ENCODE measurements around the gene DCN. TPM values are rescaled to one million over a fixed set of nuclear protein-coding genes. Genes with fewer than 3 reads are reported as not detected.

The DCN gene
- total RNA-seq, 1 experiment from 2014 or later, result 2.0 TPM

DNA sequence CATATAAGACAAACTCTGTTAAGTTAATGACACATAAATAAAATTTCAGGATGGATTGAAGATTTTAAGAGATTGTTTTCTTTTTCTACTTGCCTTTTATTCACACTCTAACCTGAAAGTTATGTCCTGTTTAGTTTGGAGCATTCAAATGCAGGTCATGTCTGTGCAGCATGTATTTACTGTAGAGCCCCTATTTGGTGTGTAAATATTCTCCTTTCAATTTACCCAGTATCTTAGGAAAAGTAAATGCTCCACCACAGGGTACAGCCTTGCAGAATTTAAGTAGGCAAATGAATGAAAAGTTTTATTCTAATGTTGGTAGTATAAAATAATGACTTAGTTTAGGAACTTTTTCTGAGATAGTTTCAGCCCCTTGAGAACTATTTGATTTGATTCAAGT lies 6.2 kb upstream of the DCN start:
- Mint-ChIP-seq H3K27me3 (ENCODE audit: low read depth) (no peaks in the 10 kb centered on the region; the same call in 1 of the 2 replicates), H3K4me3 (no peak overlapping the region), H3K9me3 (peaks cover 15% of the 10 kb centered on the region), H3K4me1 (peaks cover 2% of the 10 kb centered on the region), H3K27ac (no peak overlapping the region), H3K36me3 (no peaks in the 10 kb centered on the region)
- DNase-seq (ENCODE audit: low spot score) (no peak), ATAC-seq (no peak)
- no peak for TF ChIP-seq ESRRA (CRISPR knock-in tag; IDR thresholded peaks at IDR 0.05; ENCODE audit: borderline replicate concordance)
- no peak for TF ChIP-seq TCF7 (CRISPR knock-in tag; IDR thresholded peaks at IDR 0.05; ENCODE audit: low read depth)
- TF ChIP-seq ERG (CRISPR knock-in tag; IDR thresholded peaks at IDR 0.05), result no peak
- TF ChIP-seq, protein P1, sequence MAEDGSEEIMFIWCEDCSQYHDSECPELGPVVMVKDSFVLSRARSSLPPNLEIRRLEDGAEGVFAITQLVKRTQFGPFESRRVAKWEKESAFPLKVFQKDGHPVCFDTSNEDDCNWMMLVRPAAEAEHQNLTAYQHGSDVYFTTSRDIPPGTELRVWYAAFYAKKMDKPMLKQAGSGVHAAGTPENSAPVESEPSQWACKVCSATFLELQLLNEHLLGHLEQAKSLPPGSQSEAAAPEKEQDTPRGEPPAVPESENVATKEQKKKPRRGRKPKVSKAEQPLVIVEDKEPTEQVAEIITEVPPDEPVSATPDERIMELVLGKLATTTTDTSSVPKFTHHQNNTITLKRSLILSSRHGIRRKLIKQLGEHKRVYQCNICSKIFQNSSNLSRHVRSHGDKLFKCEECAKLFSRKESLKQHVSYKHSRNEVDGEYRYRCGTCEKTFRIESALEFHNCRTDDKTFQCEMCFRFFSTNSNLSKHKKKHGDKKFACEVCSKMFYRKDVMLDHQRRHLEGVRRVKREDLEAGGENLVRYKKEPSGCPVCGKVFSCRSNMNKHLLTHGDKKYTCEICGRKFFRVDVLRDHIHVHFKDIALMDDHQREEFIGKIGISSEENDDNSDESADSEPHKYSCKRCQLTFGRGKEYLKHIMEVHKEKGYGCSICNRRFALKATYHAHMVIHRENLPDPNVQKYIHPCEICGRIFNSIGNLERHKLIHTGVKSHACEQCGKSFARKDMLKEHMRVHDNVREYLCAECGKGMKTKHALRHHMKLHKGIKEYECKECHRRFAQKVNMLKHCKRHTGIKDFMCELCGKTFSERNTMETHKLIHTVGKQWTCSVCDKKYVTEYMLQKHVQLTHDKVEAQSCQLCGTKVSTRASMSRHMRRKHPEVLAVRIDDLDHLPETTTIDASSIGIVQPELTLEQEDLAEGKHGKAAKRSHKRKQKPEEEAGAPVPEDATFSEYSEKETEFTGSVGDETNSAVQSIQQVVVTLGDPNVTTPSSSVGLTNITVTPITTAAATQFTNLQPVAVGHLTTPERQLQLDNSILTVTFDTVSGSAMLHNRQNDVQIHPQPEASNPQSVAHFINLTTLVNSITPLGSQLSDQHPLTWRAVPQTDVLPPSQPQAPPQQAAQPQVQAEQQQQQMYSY (CRISPR knock-in tag; IDR thresholded peaks at IDR 0.05), result no peak
- CTCF ChIA-PET, result no interaction called here
- POLR2A ChIA-PET, result no interaction called here

DNA sequence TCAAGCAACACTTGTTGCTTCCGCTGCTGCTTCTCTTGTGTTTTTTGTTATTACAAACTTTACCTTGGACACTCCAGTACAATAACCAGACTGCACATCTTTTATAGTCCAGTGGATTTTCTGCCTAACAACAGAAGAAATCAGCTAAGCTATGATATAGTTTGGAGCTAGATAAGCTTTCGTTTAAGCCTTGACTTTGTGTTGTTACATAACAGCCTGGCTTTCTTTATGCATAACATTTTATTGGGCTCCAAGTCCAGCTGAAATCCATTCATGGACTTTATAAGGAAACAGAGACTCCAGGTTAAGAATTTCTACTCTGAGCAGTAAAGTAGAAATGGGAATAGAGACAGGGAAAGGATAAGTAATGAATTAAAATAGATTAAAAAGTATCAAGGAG lies 3.5 kb upstream of the DCN start:
- DNase-seq (ENCODE audit: low spot score) (no peak), ATAC-seq (no peak)
- Mint-ChIP-seq H3K4me3 (no peak overlapping the region), H3K9me3 (no peaks in the 10 kb centered on the region), H3K36me3 (no peaks in the 10 kb centered on the region), H3K27ac (no peak overlapping the region), H3K4me1 (peaks cover 16% of the 10 kb centered on the region), H3K27me3 (ENCODE audit: low read depth) (no peaks in the 10 kb centered on the region)
- ChIA-PET POLR2A (no interaction called here), CTCF (no interaction called here)
- TF ChIP-seq NR3C1 (CRISPR knock-in tag; conservative IDR thresholded peaks at IDR 0.05; ENCODE audit: low read depth) (no peak), ZMAT4 (CRISPR knock-in tag; IDR thresholded peaks at IDR 0.05) (no peak), SOX15 (CRISPR knock-in tag; IDR thresholded peaks at IDR 0.05) (no peak), ZNF396 (CRISPR knock-in tag; IDR thresholded peaks at IDR 0.05; ENCODE audit: borderline replicate concordance) (no peak), ELF4 (CRISPR knock-in tag; IDR thresholded peaks at IDR 0.05; ENCODE audit: low read depth) (no peak), HMGXB4 (CRISPR knock-in tag; IDR thresholded peaks at IDR 0.05) (no peak), JAZF1 (CRISPR knock-in tag; IDR thresholded peaks at IDR 0.05) (no peak), NFYB (CRISPR knock-in tag; conservative IDR thresholded peaks at IDR 0.05; ENCODE audit: low read depth) (no peak), JUN (CRISPR knock-in tag; IDR thresholded peaks at IDR 0.05) (no peak), ESRRA (CRISPR knock-in tag; IDR thresholded peaks at IDR 0.05; ENCODE audit: borderline replicate concordance) (no peak), GTF2I (CRISPR knock-in tag; conservative IDR thresholded peaks at IDR 0.05) (no peak), ZNF317 (CRISPR knock-in tag; IDR thresholded peaks at IDR 0.05; ENCODE audit: borderline replicate concordance, low read depth) (no peak), PRRX2 (CRISPR knock-in tag; IDR thresholded peaks at IDR 0.05) (no peak), SMAD4 (CRISPR knock-in tag; IDR thresholded peaks at IDR 0.05) (no peak), FOXK1 (CRISPR knock-in tag; IDR thresholded peaks at IDR 0.05) (no peak)
- TF ChIP-seq, protein P2, sequence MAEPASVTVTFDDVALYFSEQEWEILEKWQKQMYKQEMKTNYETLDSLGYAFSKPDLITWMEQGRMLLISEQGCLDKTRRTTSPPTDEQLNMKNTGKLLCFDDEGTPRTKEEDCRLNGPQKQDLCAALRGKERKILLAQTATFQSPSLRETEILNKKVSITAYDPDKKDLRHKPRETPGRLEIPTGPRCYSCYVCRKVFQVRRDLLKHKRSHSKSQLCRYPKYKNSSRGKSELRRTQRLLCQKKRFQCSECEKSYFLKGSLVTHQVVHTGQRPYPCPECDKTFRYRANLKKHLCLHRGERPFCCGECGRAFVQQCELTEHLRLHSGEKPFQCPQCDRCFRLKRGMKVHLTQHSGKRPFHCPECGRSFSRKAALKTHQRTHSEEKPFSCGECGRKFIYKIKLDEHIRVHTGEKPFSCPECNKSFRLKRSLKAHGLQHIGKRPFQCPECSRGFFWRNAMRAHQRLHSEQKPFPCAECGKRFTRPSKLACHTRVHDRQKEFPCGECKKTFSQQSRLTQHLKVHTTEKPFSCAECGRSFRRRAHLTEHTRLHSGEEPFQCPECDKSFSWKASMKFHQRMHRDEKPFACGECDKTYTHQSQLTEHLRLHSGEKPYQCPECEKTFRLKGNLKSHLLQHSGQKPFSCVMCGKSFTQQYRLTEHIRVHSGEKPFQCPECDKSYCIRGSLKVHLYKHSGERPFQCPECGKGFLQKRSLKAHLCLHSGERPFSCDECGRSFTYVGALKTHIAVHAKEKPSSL (CRISPR knock-in tag; conservative IDR thresholded peaks at IDR 0.05), result no peak

Measured in WTC11 (cell line).